ENCODE data around the gene RECQL5.

RECQL5 gene

GRCh38 chr17:75684249-75684648 lies 17.3 kb upstream of the RECQL5 start:
- peaks cover 89% of the 10 kb centered on the region for H3K79me2 ChIP-seq (ENCODE audit: insufficient read depth, low read length)

GRCh38 chr17:75683583-75683982 lies 16.6 kb upstream of the RECQL5 start:
- DNase-seq, result no peak
- H3K9me3 ChIP-seq (ENCODE audit: insufficient read depth, low read length, severe bottlenecking), result no peaks in the 10 kb centered on the region
- no peak overlapping the region for H3K9ac ChIP-seq (ENCODE audit: low read depth, low read length)
- ATAC-seq (ENCODE audit: insufficient read depth, low read depth), result no peak
- no peak overlapping the region for H2AFZ ChIP-seq (ENCODE audit: low read depth, low read length)
- TF ChIP-seq EZH2 (IDR thresholded peaks at IDR 0.05; ENCODE audit: borderline replicate concordance, low read depth, low read length, severe bottlenecking) (no peak), CTCF (IDR thresholded peaks at IDR 0.05; ENCODE audit: borderline replicate concordance, extremely low read depth, low read length, poor library complexity, severe bottlenecking) (no peak)
- H3K27ac ChIP-seq (ENCODE audit: low read length), result no peak overlapping the region
- no peaks in the 10 kb centered on the region for H3K4me1 ChIP-seq (ENCODE audit: insufficient read depth, low read length)
- no peak overlapping the region for H3K4me3 ChIP-seq (ENCODE audit: low read depth in 1 of 2, low read length in 2 of 2)
- H3K4me2 ChIP-seq (ENCODE audit: insufficient read depth, low read length), result no peak overlapping the region
- H3K27me3 ChIP-seq (ENCODE audit: insufficient read depth, low read length, poor library complexity), result no peaks in the 10 kb centered on the region
- peaks cover 57% of the 10 kb centered on the region for H3K36me3 ChIP-seq (ENCODE audit: insufficient read depth, low read length)
- H3K79me2 ChIP-seq (ENCODE audit: insufficient read depth, low read length), result peaks cover 85% of the 10 kb centered on the region
- H4K20me1 ChIP-seq (ENCODE audit: insufficient read depth, low read length), result peaks cover 47% of the 10 kb centered on the region

More at GRCh38 chr17:75684249-75684648, 17.3 kb upstream of the RECQL5 start:
- ATAC-seq (ENCODE audit: insufficient read depth, low read depth), result no peak
- Histone ChIP-seq H3K27me3 (ENCODE audit: insufficient read depth, low read length, poor library complexity) (no peaks in the 10 kb centered on the region), H2AFZ (ENCODE audit: low read depth, low read length) (no peak overlapping the region), H3K4me2 (ENCODE audit: insufficient read depth, low read length) (no peak overlapping the region), H3K4me1 (ENCODE audit: insufficient read depth, low read length) (no peaks in the 10 kb centered on the region), H3K36me3 (ENCODE audit: insufficient read depth, low read length) (peaks cover 55% of the 10 kb centered on the region), H3K27ac (ENCODE audit: low read length) (no peak overlapping the region), H4K20me1 (ENCODE audit: insufficient read depth, low read length) (peaks cover 52% of the 10 kb centered on the region), H3K9me3 (ENCODE audit: insufficient read depth, low read length, severe bottlenecking) (no peaks in the 10 kb centered on the region), H3K9ac (ENCODE audit: low read depth, low read length) (no peak overlapping the region), H3K4me3 (ENCODE audit: low read depth in 1 of 2, low read length in 2 of 2) (no peak overlapping the region)
- no peak for TF ChIP-seq CTCF (IDR thresholded peaks at IDR 0.05; ENCODE audit: borderline replicate concordance, extremely low read depth, low read length, poor library complexity, severe bottlenecking)
- no peak for TF ChIP-seq EZH2 (IDR thresholded peaks at IDR 0.05; ENCODE audit: borderline replicate concordance, low read depth, low read length, severe bottlenecking)
- DNase-seq, result no peak

- Histone ChIP-seq H3K9ac (ENCODE audit: low read depth, low read length) (no peak overlapping the region), H3K36me3 (ENCODE audit: insufficient read depth, low read length) (peaks cover 57% of the 10 kb centered on the region), H4K20me1 (ENCODE audit: insufficient read depth, low read length) (peaks cover 33% of the 10 kb centered on the region; the same call in 1 of the 2 replicates), H3K9me3 (ENCODE audit: insufficient read depth, low read length, severe bottlenecking) (no peaks in the 10 kb centered on the region), H3K4me3 (ENCODE audit: low read depth in 1 of 2, low read length in 2 of 2) (no peak overlapping the region), H3K27me3 (ENCODE audit: insufficient read depth, low read length, poor library complexity) (no peaks in the 10 kb centered on the region), H3K27ac (ENCODE audit: low read length) (no peak overlapping the region), H3K79me2 (ENCODE audit: insufficient read depth, low read length) (peaks cover 84% of the 10 kb centered on the region), H3K4me2 (ENCODE audit: insufficient read depth, low read length) (no peak overlapping the region), H3K4me1 (ENCODE audit: insufficient read depth, low read length) (no peaks in the 10 kb centered on the region), H2AFZ (ENCODE audit: low read depth, low read length) (no peak overlapping the region)
- DNase-seq (no peak), ATAC-seq (ENCODE audit: insufficient read depth, low read depth) (no peak)
- TF ChIP-seq CTCF (IDR thresholded peaks at IDR 0.05; ENCODE audit: borderline replicate concordance, extremely low read depth, low read length, poor library complexity, severe bottlenecking) (no peak), EZH2 (IDR thresholded peaks at IDR 0.05; ENCODE audit: borderline replicate concordance, low read depth, low read length, severe bottlenecking) (no peak)
Measured at GRCh38 chr17:75681289-75681688, 14.3 kb upstream of the RECQL5 start.

GRCh38 chr17:75680431-75680830 lies 13.5 kb upstream of the RECQL5 start:
- Histone ChIP-seq H3K9me3 (ENCODE audit: insufficient read depth, low read length, severe bottlenecking) (no peaks in the 10 kb centered on the region), H3K4me2 (ENCODE audit: insufficient read depth, low read length) (no peak overlapping the region), H3K27ac (ENCODE audit: low read length) (no peak overlapping the region), H2AFZ (ENCODE audit: low read depth, low read length) (no peak overlapping the region), H3K27me3 (ENCODE audit: insufficient read depth, low read length, poor library complexity) (no peaks in the 10 kb centered on the region), H3K4me3 (ENCODE audit: low read depth in 1 of 2, low read length in 2 of 2) (no peak overlapping the region), H3K4me1 (ENCODE audit: insufficient read depth, low read length) (no peaks in the 10 kb centered on the region), H3K36me3 (ENCODE audit: insufficient read depth, low read length) (peaks cover 64% of the 10 kb centered on the region), H3K9ac (ENCODE audit: low read depth, low read length) (no peak overlapping the region), H3K79me2 (ENCODE audit: insufficient read depth, low read length) (peaks cover 85% of the 10 kb centered on the region), H4K20me1 (ENCODE audit: insufficient read depth, low read length) (peaks cover 30% of the 10 kb centered on the region; the same call in 1 of the 2 replicates)
- ATAC-seq (ENCODE audit: insufficient read depth, low read depth), result no peak
- TF ChIP-seq CTCF (IDR thresholded peaks at IDR 0.05; ENCODE audit: borderline replicate concordance, extremely low read depth, low read length, poor library complexity, severe bottlenecking), result no peak
- no peak for TF ChIP-seq EZH2 (IDR thresholded peaks at IDR 0.05; ENCODE audit: borderline replicate concordance, low read depth, low read length, severe bottlenecking)
- no peak for DNase-seq
